ENCODE measurements around the gene PALLD. TPM values are rescaled to one million over a fixed set of nuclear protein-coding genes. Genes with fewer than 3 reads are reported as not detected.

Gene PALLD
- total and polyA plus RNA-seq, 2 of the 8 experiments (the other 6 are each of a cell fraction or from before 2014, with no cell fraction given), result 10.5 to 25.0 TPM

GRCh38 chr4:168777277-168777965, 280.6 kb downstream of the PALLD start (continued):
- no peak for TF ChIP-seq HDAC2 (IDR thresholded peaks at IDR 0.05; ENCODE audit: borderline replicate concordance in 1 of 2, low read depth in 2 of 2, low read length in 2 of 2)
- TF ChIP-seq JUN (IDR thresholded peaks at IDR 0.05; ENCODE audit: low read depth, low read length), result no peak
- no peak for TF ChIP-seq BACH1 (IDR thresholded peaks at IDR 0.05; ENCODE audit: low read length)
- no peak for TF ChIP-seq GABPA (IDR thresholded peaks at IDR 0.05; ENCODE audit: borderline replicate concordance, insufficient read depth, low read length)
- no peak for TF ChIP-seq USF2 (IDR thresholded peaks at IDR 0.05; ENCODE audit: low read length)
- TF ChIP-seq ATF3 (IDR thresholded peaks at IDR 0.05; ENCODE audit: insufficient read depth, low read depth, low read length), result no peak
- TF ChIP-seq ASH2L (IDR thresholded peaks at IDR 0.05; ENCODE audit: low read length), result no peak
- TF ChIP-seq POLR2AphosphoS5 (IDR thresholded peaks at IDR 0.05; ENCODE audit: low read depth, low read length), result no peak
- no peak for TF ChIP-seq KDM1A (IDR thresholded peaks at IDR 0.05; ENCODE audit: borderline replicate concordance, low read length)
- no peak for TF ChIP-seq RNF2 (IDR thresholded peaks at IDR 0.05; ENCODE audit: borderline replicate concordance, low read depth, low read length, missing control alignments, poor library complexity, severe bottlenecking)

Measured in H1 (cell line).